Stimulated activated CD8-positive, alpha-beta memory T cell treated with anti-CD3 and anti-CD28 coated beads, Interleukin-12 subunit alpha, Interleukin-12 subunit beta, amount 100 ng/mL, for 4 hours (primary cell): Measurements from ENCODE around the gene QRFPR.
"Not testable (repeated sequence)": the region's sequence is repeated elsewhere in the genome, so short reads cannot be mapped to it uniquely, and the experiment has no call there.

Experiments
- DNase-seq: peaks from one replicate; pipeline ENCODE4 v3.0.0-alpha.2; 2020; ENCODE audit warnings: low read depth

QRFPR gene

GRCh38 chr4:121380776-121381462 is at the start of gene QRFPR:
TSS of gene QRFPR (minus strand) at chr4:121381018. CDS start at chr4:121380647, 371 bp downstream.
- no peak for DNase-seq

- DNase-seq, result no peak
Measured at GRCh38 chr4:121428721-121429120, 47.9 kb upstream of the QRFPR start.

GRCh38 chr4:121421594-121421993 is 40.8 kb upstream of the QRFPR start:
- no peak for DNase-seq

GRCh38 chr4:121411151-121411744 is 30.4 kb upstream of the QRFPR start:
- DNase-seq, result no peak

GRCh38 chr4:121408567-121408966 is 27.7 kb upstream of the QRFPR start:
- DNase-seq, result not testable (repeated sequence)

GRCh38 chr4:121400632-121401031 is 19.8 kb upstream of the QRFPR start:
- DNase-seq, result no peak

GRCh38 chr4:121397941-121398601 is 17.3 kb upstream of the QRFPR start:
- no peak for DNase-seq

- no peak for DNase-seq
Measured at GRCh38 chr4:121397434-121397833, 16.6 kb upstream of the QRFPR start.

GRCh38 chr4:121392426-121393086 is 11.7 kb upstream of the QRFPR start:
- DNase-seq, result no peak

- no peak for DNase-seq
Measured at GRCh38 chr4:121390335-121390734, 9.5 kb upstream of the QRFPR start.

- DNase-seq, result no peak
Measured at GRCh38 chr4:121379276-121379675, 1.5 kb downstream of the QRFPR start.

GRCh38 chr4:121377076-121377475 is 3.7 kb downstream of the QRFPR start:
- no peak for DNase-seq

GRCh38 chr4:121376556-121376955 is 4.3 kb downstream of the QRFPR start:
- DNase-seq, result no peak

- no peak for DNase-seq
Measured at GRCh38 chr4:121376097-121376496, 4.7 kb downstream of the QRFPR start.

GRCh38 chr4:121375262-121375661 is 5.6 kb downstream of the QRFPR start:
- no peak for DNase-seq

- no peak for DNase-seq
Measured at GRCh38 chr4:121373841-121374240, 7.0 kb downstream of the QRFPR start.

- DNase-seq, result no peak
Measured at GRCh38 chr4:121370729-121371325, 10.0 kb downstream of the QRFPR start.

- no peak for DNase-seq
Measured at GRCh38 chr4:121360495-121360894, 20.3 kb downstream of the QRFPR start.

GRCh38 chr4:121358473-121358872 is 22.3 kb downstream of the QRFPR start:
- DNase-seq, result no peak

GRCh38 chr4:121353213-121353612 is 27.6 kb downstream of the QRFPR start:
- DNase-seq, result no peak

- no peak for DNase-seq
Measured at GRCh38 chr4:121344098-121344497, 36.7 kb downstream of the QRFPR start.

- DNase-seq, result no peak
Measured at GRCh38 chr4:121340247-121340646, 40.6 kb downstream of the QRFPR start.
